BLaER1 treated with 17β-estradiol and CSF1 and Interleukin-3, amounts not matched to agents 10 nM and 100 nM (cell line): ENCODE data around the gene AP1B1.

Source experiments
- H3K27ac ChIP-seq, 11 experiments: shearing (Covaris generic); formaldehyde crosslinking; 2 replicates each; pipeline ENCODE4 v1.8.1; 2022
- H3K27me3 ChIP-seq, 11 experiments: shearing (Covaris generic); formaldehyde crosslinking; 2 replicates each; pipeline ENCODE4 v1.8.1; 2022
- H3K36me3 ChIP-seq, 11 experiments: shearing (Covaris generic); formaldehyde crosslinking; 2 replicates each; pipeline ENCODE4 v1.8.1; 2022
- H3K4me1 ChIP-seq, 10 experiments: shearing (Covaris generic); formaldehyde crosslinking; 2 replicates each; pipeline ENCODE4 v1.8.1; 2022
- H3K4me2 ChIP-seq, 11 experiments: shearing (Covaris generic); formaldehyde crosslinking; 2 replicates each; pipeline ENCODE4 v1.8.1; 2022
- H3K4me3 ChIP-seq, 10 experiments: shearing (Covaris generic); formaldehyde crosslinking; 2 replicates each; pipeline ENCODE4 v1.8.1; 2022
- H3K9ac ChIP-seq, 11 experiments: shearing (Covaris generic); formaldehyde crosslinking; 2 replicates each; pipeline ENCODE4 v1.8.1; 2022
- H3K9me3 ChIP-seq, 11 experiments: shearing (Covaris generic); formaldehyde crosslinking; replicated peaks in 1 of 11; 2 replicates each; pipeline ENCODE4 v1.8.1; 2022
- H4K20me1 ChIP-seq, 11 experiments: shearing (Covaris generic); formaldehyde crosslinking; 2 replicates each; pipeline ENCODE4 v1.8.1; 2022
- Cebpa-rat ChIP-seq, 11 experiments: shearing (Covaris generic); IDR thresholded peaks; 2 replicates each; pipeline ENCODE4 v1.8.1; 2022

AP1B1 gene

DNA sequence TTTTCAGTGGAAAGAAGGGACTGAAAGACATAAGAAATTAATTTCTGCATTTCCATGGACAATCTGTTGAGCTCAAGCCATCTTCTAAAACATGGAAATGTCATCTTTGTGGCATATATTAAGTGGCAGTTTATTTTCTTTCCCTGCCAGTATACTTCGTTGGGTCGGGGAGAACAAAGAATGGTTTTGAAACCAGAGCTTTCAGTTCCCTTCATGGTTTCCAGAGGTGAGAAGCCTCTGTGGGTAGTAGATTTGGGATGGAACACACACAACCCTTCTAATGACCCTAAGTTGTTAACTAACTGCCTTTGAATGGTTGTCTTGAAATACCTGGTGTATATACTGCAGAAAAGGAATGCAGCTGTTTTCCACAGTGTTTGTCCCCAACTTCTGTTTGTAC lies 99.5 kb downstream of the AP1B1 start:
- H3K9me3 ChIP-seq = no peaks in the 10 kb centered on the region
- H3K4me3 ChIP-seq = no peak overlapping the region
- H3K9ac ChIP-seq = peak overlapping the region in 2 of 11 experiments; percentile 1 to 54; a peak in 1 of 22 replicates
- no peak for TF ChIP-seq Cebpa-rat (IDR thresholded peaks at IDR 0.05)
- no peak overlapping the region for H3K27ac ChIP-seq
- peaks cover 98 to 100% (median 100%) of the 10 kb centered on the region in 11 experiments for H4K20me1 ChIP-seq
- peaks cover 100% of the 10 kb centered on the region in 11 experiments for H3K36me3 ChIP-seq
- H3K27me3 ChIP-seq = no peaks in the 10 kb centered on the region
- H3K4me1 ChIP-seq = peaks cover 0 to 4% (median 0%) of the 10 kb centered on the region in 10 experiments; a peak in 3 of 20 replicates
- no peak overlapping the region for H3K4me2 ChIP-seq

DNA sequence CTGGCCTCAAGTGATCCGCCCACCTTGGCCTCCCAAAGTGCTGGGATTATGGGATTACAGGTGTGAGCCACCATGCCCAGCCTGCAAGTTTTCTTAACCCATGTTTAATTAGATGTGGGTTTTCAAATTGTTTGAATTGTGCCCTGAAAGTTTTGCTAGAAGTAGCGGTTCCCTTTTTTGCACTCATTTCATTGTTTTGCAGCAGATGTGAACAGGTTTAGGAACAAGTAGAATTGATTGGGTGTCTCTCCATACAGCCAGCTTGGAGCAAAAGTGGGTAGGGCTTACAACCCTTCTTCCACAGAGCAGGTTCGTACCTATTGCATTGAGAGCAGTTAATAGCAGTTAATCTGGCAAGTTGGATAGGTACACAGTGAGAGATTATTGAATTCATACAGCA lies 104.2 kb downstream of the AP1B1 start:
- H3K36me3 ChIP-seq = peaks cover 100% of the 10 kb centered on the region in 11 experiments
- H3K27me3 ChIP-seq = no peaks in the 10 kb centered on the region
- H3K9ac ChIP-seq = no peak overlapping the region
- no peak overlapping the region for H3K4me3 ChIP-seq
- no peak for TF ChIP-seq Cebpa-rat (IDR thresholded peaks at IDR 0.05)
- peaks cover 100% of the 10 kb centered on the region in 11 experiments for H4K20me1 ChIP-seq
- H3K4me2 ChIP-seq = no peak overlapping the region
- H3K4me1 ChIP-seq = peaks cover 0 to 4% (median 0%) of the 10 kb centered on the region in 10 experiments; a peak in 3 of 20 replicates
- no peak overlapping the region for H3K27ac ChIP-seq
- H3K9me3 ChIP-seq = no peaks in the 10 kb centered on the region

DNA sequence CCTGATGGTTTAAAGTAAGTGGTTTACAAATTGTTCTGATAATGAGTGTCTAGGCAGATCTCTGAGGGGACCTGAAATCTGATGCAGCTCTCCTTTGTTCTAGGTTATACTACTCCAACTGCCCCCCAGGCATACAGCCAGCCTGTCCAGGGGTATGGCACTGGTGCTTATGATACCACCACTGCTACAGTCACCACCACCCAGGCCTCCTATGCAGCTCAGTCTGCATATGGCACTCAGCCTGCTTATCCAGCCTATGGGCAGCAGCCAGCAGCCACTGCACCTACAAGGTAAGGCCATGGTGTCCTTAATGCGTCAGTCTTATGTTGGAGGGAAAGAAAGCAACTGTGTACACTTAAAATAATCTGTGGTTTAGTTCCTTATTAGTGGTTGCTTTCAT lies 110.4 kb downstream of the AP1B1 start:
- no peaks in the 10 kb centered on the region for H3K27me3 ChIP-seq
- H3K9ac ChIP-seq = no peak overlapping the region
- no peak overlapping the region for H3K4me2 ChIP-seq
- H3K27ac ChIP-seq = no peak overlapping the region
- no peaks in the 10 kb centered on the region for H3K9me3 ChIP-seq
- TF ChIP-seq Cebpa-rat (IDR thresholded peaks at IDR 0.05) = no peak
- peaks cover 0 to 41% (median 7%) of the 10 kb centered on the region in 10 experiments; a peak in 10 of 20 replicates for H3K4me1 ChIP-seq
- H3K4me3 ChIP-seq = no peak overlapping the region
- H3K36me3 ChIP-seq = peaks cover 100% of the 10 kb centered on the region in 11 experiments
- peaks cover 100% of the 10 kb centered on the region in 11 experiments for H4K20me1 ChIP-seq
